Fibroblast of the aortic adventitia (primary cell): ENCODE results near the gene SLC17A5. TPM values are rescaled to one million over a fixed set of nuclear protein-coding genes. Genes with fewer than 3 reads are reported as not detected.
"Not testable (repeated sequence)": the region's sequence is repeated elsewhere in the genome, so short reads cannot be mapped to it uniquely, and the experiment has no call there.

ENCODE experiments used
- DNase-seq: peaks from one replicate; pipeline ENCODE4 v3.0.0-alpha.2; 2010; ENCODE audit warnings: low read depth
- H3K4me3 ChIP-seq: 2 replicates; pipeline ENCODE4 v1.5.1; 2011; ENCODE audit warnings: low read depth, mild to moderate bottlenecking, control low read depth, low read length, moderate library complexity
- CTCF ChIP-seq: IDR thresholded peaks from 2 replicates; pipeline ENCODE4 v1.5.1; 2011; ENCODE audit warnings: mild to moderate bottlenecking, low read length, control low read depth, inconsistent platforms; ENCODE audit not compliant: insufficient read depth
- total RNA-seq: library from RNA; depleted of rRNA; stranded (reverse); fragments of >200 nt; gene quantifications from 2 replicates; pipeline ENCODE4 v1.2.3, GENCODE V29; 2012; ENCODE audit warnings: low replicate concordance

The SLC17A5 gene
- total RNA-seq, 1 donor = 38.2 TPM

GRCh38 chr6:73564578-73565345, 89.0 kb downstream of the SLC17A5 start:
- TF ChIP-seq CTCF = no peak
- H3K4me3 ChIP-seq = no peak overlapping the region
- DNase-seq = no peak

- no peak overlapping the region for H3K4me3 ChIP-seq
- TF ChIP-seq CTCF = no peak
- no peak for DNase-seq
Observed at GRCh38 chr6:73562558-73562957, 91.2 kb downstream of the SLC17A5 start.

- no peak overlapping the region for H3K4me3 ChIP-seq
- no peak for DNase-seq
- TF ChIP-seq CTCF = no peak
Observed at GRCh38 chr6:73560853-73561407, 92.9 kb downstream of the SLC17A5 start.

GRCh38 chr6:73560182-73560732, 93.5 kb downstream of the SLC17A5 start:
- no peak for TF ChIP-seq CTCF
- DNase-seq = no peak
- H3K4me3 ChIP-seq = no peak overlapping the region

GRCh38 chr6:73559399-73559794, 94.4 kb downstream of the SLC17A5 start:
- not testable (repeated sequence) for H3K4me3 ChIP-seq, DNase-seq

GRCh38 chr6:73558624-73559398, 95.0 kb downstream of the SLC17A5 start:
- DNase-seq = no peak
- H3K4me3 ChIP-seq = no peak overlapping the region
- TF ChIP-seq CTCF = no peak

- TF ChIP-seq CTCF = no peak
- H3K4me3 ChIP-seq = no peak overlapping the region
- DNase-seq = no peak
Observed at GRCh38 chr6:73556836-73557235, 97.0 kb downstream of the SLC17A5 start.

- DNase-seq, H3K4me3 ChIP-seq: not testable (repeated sequence)
Observed at GRCh38 chr6:73555380-73555949, 98.3 kb downstream of the SLC17A5 start.

GRCh38 chr6:73551115-73551514, 102.7 kb downstream of the SLC17A5 start:
- H3K4me3 ChIP-seq, DNase-seq: not testable (repeated sequence)
